Measurements from ENCODE around the gene MAPK9. TPM values are rescaled to one million over a fixed set of nuclear protein-coding genes. Genes with fewer than 3 reads are reported as not detected.

Gene MAPK9
- total RNA-seq, 1 experiment from 2014 or later = 43.4 TPM

- no peak for TF ChIP-seq TCF7L2 (IDR thresholded peaks at IDR 0.05; ENCODE audit: borderline replicate concordance, extremely low read depth, insufficient read depth, insufficient read length)
- TF ChIP-seq CEBPB (IDR thresholded peaks at IDR 0.05; ENCODE audit: low read depth) = no peak
- TF ChIP-seq RAD21 (IDR thresholded peaks at IDR 0.05; ENCODE audit: low read depth) = no peak
- no peak for TF ChIP-seq CBX3 (IDR thresholded peaks at IDR 0.05; ENCODE audit: low read depth)
- no peak for TF ChIP-seq SRF (IDR thresholded peaks at IDR 0.05; ENCODE audit: low read depth)
- TF ChIP-seq JUND (IDR thresholded peaks at IDR 0.05) = no peak
- TF ChIP-seq EGR1 (IDR thresholded peaks at IDR 0.05; ENCODE audit: low read depth) = no peak
- TF ChIP-seq EZH2 (IDR thresholded peaks at IDR 0.05) = no peak
Measured at GRCh38 chr5:180302256-180302655, 10.4 kb upstream of the MAPK9 start (continued).

GRCh38 chr5:180301253-180301652 is 9.4 kb upstream of the MAPK9 start:
- Histone ChIP-seq H3K9me2 (ENCODE audit: insufficient read depth) (no peaks in the 10 kb centered on the region), H3K27ac (ENCODE audit: low read depth, low read length) (no peak overlapping the region), H3K4me3 (replicated peaks in 1 of 2; ENCODE audit: low read depth in 1 of 2, low read length in 2 of 2) (no peak overlapping the region), H2AFZ (ENCODE audit: low read depth, low read length, poor library complexity, severe bottlenecking) (no peak overlapping the region), H3K4me2 (ENCODE audit: low read length) (no peak overlapping the region), H3K36me3 (ENCODE audit: control insufficient read depth in 1 of 2, insufficient read depth in 2 of 2, low read length in 2 of 2) (no peaks in the 10 kb centered on the region), H3K9me3 (ENCODE audit: control insufficient read depth in 1 of 2, insufficient read depth in 1 of 2, low read depth in 1 of 2, low read length in 2 of 2) (no peaks in the 10 kb centered on the region), H3K27me3 (ENCODE audit: insufficient read depth, low read length) (no peaks in the 10 kb centered on the region), H4K20me1 (ENCODE audit: insufficient read depth) (no peaks in the 10 kb centered on the region), H3K9ac (ENCODE audit: low read length) (no peak overlapping the region), H3K4me1 (ENCODE audit: control insufficient read depth in 1 of 2, insufficient read depth in 2 of 2, low read length in 2 of 2) (no peaks in the 10 kb centered on the region), H3K79me2 (ENCODE audit: insufficient read depth, low read length) (no peaks in the 10 kb centered on the region)
- CTCF ChIA-PET = interaction anchor here (1.1 kb wide), 1 partner anchor 14 kb away, joined by 3 read pairs; no protein-coding TSS in a partner anchor
- BruUV-seq (replicated peaks) = no TSS peak
- RAD21 ChIA-PET (ENCODE audit: low non-redundant PET in 1 of 2, low total read pairs in 2 of 2, uncharacterized antibody in 2 of 2, unreplicated experiment in 2 of 2) = no interaction called here
- no peak for ATAC-seq
- TF ChIP-seq ATF3 (IDR thresholded peaks at IDR 0.05) (no peak), EGR1 (IDR thresholded peaks at IDR 0.05; ENCODE audit: low read depth) (no peak), SP1 (IDR thresholded peaks at IDR 0.05; ENCODE audit: low read depth) (no peak), RAD21 (IDR thresholded peaks at IDR 0.05; ENCODE audit: low read depth) (no peak), TCF7L2 (IDR thresholded peaks at IDR 0.05; ENCODE audit: borderline replicate concordance, extremely low read depth, insufficient read depth, insufficient read length) (no peak), SIN3A (IDR thresholded peaks at IDR 0.05; ENCODE audit: low read depth) (no peak), YY1 (IDR thresholded peaks at IDR 0.05; ENCODE audit: extremely low read depth, insufficient replicate concordance, low read depth, low read length) (no peak), SRF (IDR thresholded peaks at IDR 0.05; ENCODE audit: low read depth) (no peak), CBX3 (IDR thresholded peaks at IDR 0.05; ENCODE audit: low read depth) (no peak)
- intact Hi-C loops (cut with micrococcal nuclease) = no loop called here
- DNase-seq (ENCODE audit: low read depth, low spot score) = no peak
- POLR2A ChIA-PET = no interaction called here

Measured in HCT116 (cell line).